Transverse colon (tissue), 4 donors: ENCODE data around the gene FBLN2.

Experiments
- CTCF ChIP-seq, 5 experiments: fragments of 200-600 bp in 3 of 5; fragments of 450-650 bp in 2 of 5; sonication (generic) in 3 of 5; IDR thresholded peaks; 1 replicate in 2 of 5; 2 replicates in 3 of 5; pipeline ENCODE4 v1.5.1; 2016 to 2017; ENCODE audit warnings: antibody characterized with exemption in 5 of 5, inconsistent platforms in 3 of 5, mild to moderate bottlenecking in 2 of 5, moderate library complexity in 1 of 5
- POLR2A ChIP-seq: fragments of 450-650 bp; IDR thresholded peaks from one replicate; pipeline ENCODE4 v1.6.1; 2016; ENCODE audit warnings: antibody characterized with exemption, mild to moderate bottlenecking, moderate library complexity
- POLR2AphosphoS5 ChIP-seq, 3 donors: sonication (generic); formaldehyde crosslinking; IDR thresholded peaks; one replicate each; pipeline ENCODE4 v1.6.1; 2016; ENCODE audit warnings: antibody characterized with exemption in 3 of 3

GRCh38 chr3:13516760-13517135, 32.2 kb upstream of the FBLN2 start:
- TF ChIP-seq CTCF (IDR thresholded peaks at IDR 0.05) = no peak
- TF ChIP-seq POLR2AphosphoS5 (IDR thresholded peaks at IDR 0.05) = no peak
- no peak for TF ChIP-seq POLR2A
